Stimulated activated CD4-positive, alpha-beta T cell treated with anti-CD3 and anti-CD28 coated beads, Interleukin-4, amount 100 ng/mL, for 48 hours (primary cell): ENCODE data around the gene RAC2.

Experiments used
- DNase-seq, 2 donors: peaks; one replicate each; pipeline ENCODE4 v3.0.0-alpha.2; 2020; ENCODE audit warnings: low read depth in 2 of 2

Gene RAC2

GRCh38 chr22:37221424-37222333 lies 22.4 kb downstream of the RAC2 start:
- no peak for DNase-seq

GRCh38 chr22:37220543-37220981 lies 23.5 kb downstream of the RAC2 start:
- DNase-seq, result no peak

- no peak for DNase-seq
Observed at GRCh38 chr22:37219533-37219932, 24.5 kb downstream of the RAC2 start.

DNA sequence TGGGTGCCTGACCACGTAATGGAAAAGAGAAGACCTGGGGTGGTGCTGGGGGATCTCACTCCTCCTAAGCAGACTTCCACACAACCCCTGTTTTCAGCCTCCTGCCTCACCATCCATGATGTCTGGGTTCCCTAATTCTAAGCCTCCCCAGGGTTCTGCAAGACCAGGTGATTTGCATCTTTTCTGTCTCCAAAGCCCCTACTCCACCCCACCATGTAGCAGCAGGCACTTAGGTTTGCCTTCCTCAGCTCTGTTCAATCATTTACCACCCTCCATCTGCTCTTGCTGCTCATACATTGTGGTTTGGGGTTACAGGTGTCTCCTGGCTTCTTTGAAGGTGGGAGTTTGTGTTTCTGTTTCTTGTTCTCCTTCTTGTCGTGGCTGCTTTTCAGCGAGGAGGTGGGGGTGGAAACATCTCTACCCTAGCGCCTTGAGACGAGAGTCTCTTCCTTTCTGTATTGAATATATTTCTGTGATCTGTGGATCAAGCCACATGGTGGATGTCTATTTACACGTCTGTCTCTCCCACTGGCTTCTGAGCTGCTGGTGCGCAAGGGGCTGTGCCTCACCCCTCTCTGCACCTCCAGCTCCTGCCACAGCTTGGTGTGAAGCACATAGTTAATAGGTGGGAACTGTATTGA lies 25.2 kb downstream of the RAC2 start:
- no peak for DNase-seq

GRCh38 chr22:37218399-37218770 lies 25.7 kb downstream of the RAC2 start:
- no peak for DNase-seq

GRCh38 chr22:37215890-37216289 lies 28.2 kb downstream of the RAC2 start:
- DNase-seq, result no peak

GRCh38 chr22:37214731-37215030 lies 29.4 kb downstream of the RAC2 start:
- DNase-seq, result no peak

- no peak for DNase-seq
Observed at GRCh38 chr22:37213941-37214730, 29.9 kb downstream of the RAC2 start.

DNA sequence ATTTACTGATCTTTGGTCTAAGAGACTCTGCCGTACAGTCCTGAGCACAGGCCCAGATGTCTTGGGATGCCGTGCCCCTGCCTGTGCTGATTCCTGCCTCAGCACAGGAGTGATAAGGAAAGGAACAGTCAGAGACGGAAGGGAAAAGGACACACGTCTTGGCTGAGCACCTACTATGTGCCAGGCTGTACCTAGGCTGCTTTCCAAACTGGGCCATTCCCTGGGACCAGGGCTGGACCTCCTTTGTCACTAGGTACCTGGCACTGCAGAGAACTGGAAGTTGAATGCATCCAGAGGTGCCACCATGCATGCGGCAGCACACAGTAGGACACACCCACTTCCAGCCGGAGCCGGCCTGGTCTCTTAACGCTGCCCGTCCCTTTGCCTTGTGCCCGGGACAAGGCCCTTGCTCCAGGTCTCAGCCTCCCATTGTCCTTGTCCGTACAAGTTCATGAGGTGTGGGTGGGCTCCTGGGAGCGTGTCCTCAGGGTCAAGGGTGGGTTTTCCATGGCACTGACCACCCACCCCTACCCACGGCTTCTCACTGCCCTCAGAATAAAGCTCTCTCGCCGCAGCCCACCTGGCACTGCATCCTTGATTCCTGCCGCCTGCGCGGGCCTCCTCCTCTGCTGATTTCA lies 30.7 kb downstream of the RAC2 start:
- no peak for DNase-seq

DNA sequence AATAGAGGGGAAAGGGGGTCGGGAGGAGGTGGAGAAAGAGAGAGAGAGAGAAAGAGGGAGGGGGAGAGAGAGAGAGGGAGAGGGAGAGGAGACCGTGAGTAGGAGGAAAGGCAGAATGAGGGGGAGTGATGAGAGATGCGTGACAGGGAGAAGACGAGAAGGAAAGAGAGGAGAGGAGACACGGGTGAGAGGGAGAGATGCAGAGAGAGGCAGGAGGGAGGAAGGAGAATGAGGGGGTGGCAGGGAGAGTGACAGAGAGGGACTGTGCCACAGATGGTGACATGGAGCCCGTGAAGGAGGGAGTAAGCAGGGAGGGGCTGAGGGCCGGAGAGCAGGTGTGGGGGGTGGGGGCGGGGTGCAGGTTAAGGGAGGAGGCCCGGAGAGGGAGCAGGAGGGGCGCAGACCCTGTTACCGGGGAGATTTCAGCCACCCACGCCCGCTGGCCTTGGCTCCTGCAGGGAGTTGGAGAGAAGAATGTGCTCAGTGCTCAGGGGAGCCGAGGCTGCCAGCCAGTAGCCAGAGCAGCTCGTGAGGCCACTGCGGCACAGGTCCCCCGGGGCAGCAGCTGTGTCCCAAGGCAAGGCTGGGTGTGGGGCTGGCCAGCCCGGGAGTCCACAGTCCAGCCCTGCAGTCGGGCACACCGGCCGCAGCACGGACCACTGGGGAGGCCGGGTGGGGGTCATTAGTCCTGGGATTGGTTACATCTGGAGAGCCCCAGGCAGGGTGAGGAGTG lies 31.7 kb downstream of the RAC2 start, which contains the start of gene SSTR3:
TSS of gene SSTR3 (minus strand) at position 304 of the 733 bp plus-strand sequence. CDS start 4,674 bp downstream, outside the sequence.
- no peak for DNase-seq

- no peak for DNase-seq
Observed at GRCh38 chr22:37211866-37212173, 32.2 kb downstream of the RAC2 start.

- DNase-seq, result no peak
Observed at GRCh38 chr22:37211075-37211865, 32.8 kb downstream of the RAC2 start.

GRCh38 chr22:37210041-37210803 lies 33.8 kb downstream of the RAC2 start:
- no peak for DNase-seq

- no peak for DNase-seq
Observed at GRCh38 chr22:37209140-37209845, 34.8 kb downstream of the RAC2 start.

GRCh38 chr22:37208401-37209139 lies 35.5 kb downstream of the RAC2 start:
- DNase-seq, result no peak

- no peak for DNase-seq
Observed at GRCh38 chr22:37207981-37208380, 36.1 kb downstream of the RAC2 start.

DNA sequence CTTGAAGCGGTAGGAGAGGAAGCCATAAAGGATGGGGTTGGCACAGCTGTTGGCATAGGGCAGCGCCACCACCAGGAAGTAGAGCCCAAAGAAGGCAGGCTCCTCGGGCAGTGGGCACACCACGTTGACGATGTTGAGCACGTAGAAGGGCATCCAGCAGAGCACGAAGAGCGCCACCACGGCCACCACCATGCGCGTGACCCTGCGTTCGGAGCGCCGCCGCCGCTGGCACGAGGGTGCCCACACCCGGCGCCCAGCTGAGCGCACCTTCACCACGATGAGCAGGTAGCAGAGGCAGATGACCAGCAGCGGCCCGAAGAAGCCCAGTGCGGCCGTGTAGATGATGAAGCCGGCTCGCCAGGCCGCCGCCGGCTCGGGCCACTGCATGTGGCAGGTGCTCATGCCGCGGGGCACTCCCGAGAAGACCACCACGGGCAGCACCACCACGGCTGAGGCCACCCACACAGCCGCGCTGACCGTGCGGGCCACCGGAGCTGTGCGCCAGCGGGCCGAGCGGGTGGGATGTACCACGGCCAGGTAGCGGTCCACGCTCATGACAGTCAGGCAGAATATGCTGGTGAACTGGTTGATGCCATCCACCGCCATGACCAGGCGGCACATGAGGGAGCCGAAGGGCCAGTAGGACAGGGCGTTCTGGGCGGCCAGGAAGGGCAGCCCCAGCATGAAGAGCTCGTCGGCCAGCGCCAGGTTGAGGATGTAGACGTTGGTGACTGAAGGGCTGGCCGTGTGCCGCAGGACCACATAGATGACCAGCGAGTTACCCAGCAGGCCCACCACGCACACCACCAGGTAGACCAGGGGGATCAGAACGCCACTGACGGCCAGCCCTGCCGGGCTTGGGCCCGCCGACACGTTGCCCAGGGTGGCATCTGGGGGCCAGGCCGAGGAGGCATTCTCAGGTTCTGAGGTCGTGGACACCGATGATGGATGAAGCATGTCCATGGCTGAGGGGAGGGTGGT lies 36.9 kb downstream of the RAC2 start:
- DNase-seq, result no peak
